DMS 273 (cell line): ENCODE measurements around the gene FTCDNL1.

Experiments used
- DNase-seq: peaks from one replicate; lab custom pipeline; 2025; ENCODE audit not compliant: unreplicated experiment; lab: John Stamatoyannopoulos, UW

The FTCDNL1 gene

DNA sequence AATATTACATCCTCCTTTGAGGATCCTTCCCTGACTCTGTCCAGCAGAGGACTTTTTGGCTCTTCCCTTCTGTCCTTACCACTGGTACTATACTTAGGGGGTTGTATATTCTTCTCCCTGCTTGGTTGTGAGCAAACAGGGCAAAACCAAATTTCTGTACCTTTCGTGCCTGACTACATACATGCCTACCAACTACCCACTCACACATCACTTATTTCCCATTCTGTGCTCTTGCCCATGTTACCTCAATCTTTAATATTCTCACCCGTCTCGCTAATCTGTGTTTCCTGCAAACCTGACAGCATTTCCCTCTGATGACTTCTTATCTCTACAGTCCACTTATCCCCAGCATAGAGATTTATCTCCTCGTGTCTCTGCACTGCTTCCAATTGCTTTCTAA lies 58.6 kb downstream of the FTCDNL1 start:
- DNase-seq: no peak

DNA sequence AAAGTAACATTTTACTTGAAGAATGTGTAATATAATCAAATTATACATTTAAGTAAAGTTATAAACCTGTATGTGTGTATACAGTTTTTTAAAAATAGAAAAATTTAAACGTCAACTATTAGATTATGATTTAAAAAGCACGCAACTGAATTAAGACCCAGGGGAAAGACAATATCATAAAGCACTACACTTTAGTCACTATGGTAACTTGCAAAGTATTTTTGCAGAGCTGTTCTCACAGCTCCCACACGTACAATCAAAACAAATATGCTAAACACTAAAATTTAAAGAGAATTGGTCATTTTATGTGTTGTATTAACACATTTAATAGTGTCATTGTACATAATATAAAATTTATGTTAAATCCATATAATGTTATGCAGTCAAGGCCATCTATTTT lies 59.7 kb downstream of the FTCDNL1 start:
- no peak for DNase-seq

DNA sequence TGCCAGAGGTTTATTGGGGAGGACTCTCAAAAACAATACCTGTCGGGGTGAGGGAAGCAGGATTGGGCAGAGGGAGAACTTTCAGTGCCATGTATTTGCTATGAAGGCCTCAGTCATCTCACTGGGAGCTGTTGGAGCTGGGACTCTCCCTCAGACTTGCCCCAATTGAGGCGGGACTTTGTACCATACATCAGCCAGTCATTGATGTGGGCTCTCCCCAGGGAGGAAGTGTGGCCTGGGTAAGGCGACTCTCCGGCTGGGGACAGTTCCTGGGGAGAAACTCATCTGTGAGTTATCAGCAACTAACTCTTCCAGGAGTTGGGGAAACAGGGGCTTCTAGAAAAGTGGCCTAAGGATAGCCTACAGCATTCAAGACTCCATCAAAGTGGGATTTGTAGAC lies 66.5 kb downstream of the FTCDNL1 start:
- DNase-seq: no peak

DNA sequence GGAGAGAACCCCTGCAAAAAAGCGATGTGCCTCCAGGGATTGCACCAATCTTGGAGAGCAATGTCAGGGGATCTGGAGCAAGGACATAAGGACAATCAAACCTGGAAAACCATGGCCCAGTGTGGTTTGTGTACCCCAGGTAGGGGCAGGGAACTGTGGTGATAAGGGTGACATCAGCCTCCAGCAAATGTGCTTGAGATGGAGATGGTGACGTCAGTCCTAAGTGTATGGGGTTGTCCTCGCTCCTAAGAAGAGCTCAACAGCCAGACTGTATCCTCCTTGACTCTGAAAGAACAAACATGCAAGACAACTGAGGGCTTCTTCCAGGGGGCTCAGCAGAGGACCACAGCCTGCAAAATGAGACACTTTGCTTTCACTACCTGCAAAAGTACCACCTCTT lies 71.4 kb downstream of the FTCDNL1 start:
- no peak for DNase-seq

DNA sequence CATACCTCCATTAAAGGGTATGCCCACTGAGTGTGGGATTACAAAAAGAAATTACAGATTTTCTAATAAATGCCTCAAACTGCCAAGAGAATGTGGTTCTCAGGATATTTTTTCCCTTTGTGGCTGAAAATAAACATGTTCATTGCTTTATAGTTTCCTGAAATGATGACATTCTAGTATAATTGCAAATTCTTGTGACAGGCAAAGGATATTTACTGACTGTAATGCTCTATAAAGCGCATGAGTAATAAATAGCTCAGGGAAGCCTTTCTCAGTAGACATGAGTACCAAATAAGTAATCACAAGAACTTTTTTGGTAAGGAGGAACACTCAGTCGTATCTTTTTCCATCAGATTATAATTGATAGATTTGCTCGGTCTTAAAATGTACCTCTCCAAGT lies 72.3 kb downstream of the FTCDNL1 start:
- DNase-seq: no peak

DNA sequence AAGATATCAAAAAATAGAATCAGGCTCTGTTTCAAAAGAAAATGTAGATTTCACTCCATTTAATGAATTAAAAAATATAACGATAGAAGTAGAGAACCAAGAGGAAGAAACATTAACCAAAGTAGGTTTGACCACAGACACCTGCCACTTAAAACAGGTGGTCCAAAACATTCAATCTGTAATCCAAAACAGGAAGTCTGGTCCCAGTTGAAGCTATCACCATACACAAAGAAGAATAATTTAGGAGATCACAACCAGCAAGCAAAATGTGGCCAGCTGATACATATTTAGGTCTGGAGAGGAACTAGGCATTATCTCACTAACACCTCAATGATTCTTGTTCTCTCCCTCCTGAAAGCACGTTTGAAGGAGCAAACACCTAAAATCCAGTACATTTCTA lies 73.1 kb downstream of the FTCDNL1 start:
- DNase-seq: no peak

DNA sequence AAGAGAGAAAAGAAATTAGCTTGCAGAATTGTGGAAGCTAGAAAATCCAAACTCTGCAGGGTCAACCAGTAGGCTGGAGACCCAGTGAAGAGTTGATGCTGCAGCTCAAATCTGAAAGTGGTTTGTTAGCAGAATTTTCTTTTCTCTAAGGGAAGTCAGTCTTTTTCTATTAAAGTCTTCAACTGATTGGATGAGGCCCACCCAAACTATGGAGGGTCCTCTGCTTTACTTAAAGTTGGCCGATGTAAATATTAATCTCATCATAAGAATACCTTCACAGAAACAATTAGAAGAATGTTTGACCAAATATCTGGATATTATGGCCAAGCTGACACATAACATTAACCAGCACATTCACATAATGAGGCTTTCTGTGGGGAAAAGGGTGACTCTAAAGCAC lies 73.7 kb downstream of the FTCDNL1 start:
- no peak for DNase-seq

DNA sequence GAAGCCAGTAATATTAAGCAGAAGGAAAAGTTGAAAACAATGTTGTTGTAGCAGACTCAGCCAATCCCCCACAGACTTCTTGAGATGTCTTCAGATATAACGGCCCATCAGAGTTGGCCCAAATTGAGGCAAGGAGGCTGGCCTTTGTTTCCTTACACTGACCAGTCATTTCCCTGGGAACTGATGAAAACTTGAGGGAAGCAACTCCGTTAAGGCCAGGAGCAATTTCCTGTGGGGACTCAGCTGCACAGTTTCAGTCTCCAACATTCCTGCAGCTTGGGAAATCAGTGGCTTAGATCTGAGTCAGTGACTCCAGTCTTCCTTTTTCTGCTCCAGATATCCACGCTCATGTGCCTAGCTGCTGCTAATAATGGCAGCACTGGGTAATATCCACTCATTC lies 75.7 kb downstream of the FTCDNL1 start:
- no peak for DNase-seq

DNA sequence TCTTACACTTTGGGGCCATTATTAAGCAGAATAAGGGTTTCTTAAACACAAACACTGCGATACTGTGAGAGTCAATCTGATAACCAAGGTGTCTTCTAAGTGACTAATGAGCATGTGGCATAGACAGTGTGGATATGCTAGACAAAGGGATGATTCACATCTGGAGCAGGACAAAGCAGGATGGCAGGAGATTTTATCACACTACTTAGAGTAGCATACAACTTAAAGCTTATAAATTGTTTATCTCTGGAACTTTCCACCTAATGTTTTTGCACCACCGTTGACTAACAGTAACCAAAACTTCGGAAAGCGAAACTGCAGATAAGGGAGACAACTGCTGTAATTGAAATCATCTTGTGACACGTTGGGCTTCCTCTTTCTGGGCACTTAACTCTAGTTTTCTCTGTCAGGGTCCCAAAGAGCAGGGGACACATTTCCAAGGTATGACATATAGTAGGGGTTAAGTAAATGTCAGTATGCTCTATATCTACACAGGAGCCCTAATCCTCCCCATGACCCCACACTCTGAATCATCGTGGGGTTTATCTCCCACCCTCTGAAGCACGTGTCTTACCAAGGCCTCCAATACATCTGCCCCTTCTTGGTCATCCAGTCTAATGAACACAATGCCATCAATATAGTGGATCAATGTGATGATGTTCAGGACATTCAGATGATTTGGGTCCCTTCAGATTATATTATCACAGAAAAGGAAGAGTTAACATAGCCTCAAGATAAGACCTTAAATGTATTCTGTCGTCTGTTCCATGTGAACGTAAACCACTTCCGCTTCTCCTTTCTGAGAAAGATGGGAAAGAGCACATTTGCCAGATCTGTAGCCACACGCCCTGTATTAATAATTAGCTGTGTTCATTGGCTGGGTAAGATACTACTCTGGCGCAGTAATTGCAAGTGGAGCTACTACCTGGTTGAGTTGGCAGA lies 78.7 kb downstream of the FTCDNL1 start:
- no peak for DNase-seq

DNA sequence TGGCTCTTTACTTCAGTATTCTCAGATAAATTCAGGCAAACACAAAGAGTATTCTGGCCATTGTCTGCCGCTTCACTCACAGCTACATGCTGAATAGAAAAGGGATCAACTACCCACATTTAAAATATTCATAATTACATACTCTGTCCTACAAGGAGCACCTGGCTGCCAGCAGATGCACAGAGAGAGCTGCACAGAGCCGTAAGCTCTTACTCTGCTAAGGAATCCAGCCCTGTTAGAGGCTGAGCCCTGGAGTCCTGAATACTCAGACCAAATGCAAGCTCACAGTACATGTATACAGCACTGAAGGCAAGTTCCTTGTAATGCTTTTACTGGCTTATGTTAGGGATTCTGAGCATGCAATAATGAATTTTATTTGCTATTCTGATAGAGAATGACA lies 80.3 kb downstream of the FTCDNL1 start:
- no peak for DNase-seq

DNA sequence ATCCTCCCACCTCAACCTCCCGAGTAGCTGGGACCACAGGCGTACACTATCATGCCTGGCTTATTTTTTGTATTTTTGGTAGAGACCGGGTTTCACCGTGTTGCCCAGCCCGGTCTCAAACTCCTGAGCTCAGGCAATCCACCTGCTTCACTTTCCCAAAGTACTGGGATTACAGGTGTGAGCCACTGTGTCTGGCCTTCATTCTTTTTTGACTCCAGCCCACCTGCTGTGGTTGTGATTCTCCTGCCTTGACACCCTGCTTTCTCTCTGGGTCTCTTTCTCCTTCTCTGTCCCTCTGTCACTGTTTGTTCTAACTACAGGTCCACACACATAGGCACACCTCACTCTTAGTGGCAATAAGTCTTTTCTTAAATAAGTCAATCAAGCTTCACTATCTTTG lies 85.3 kb downstream of the FTCDNL1 start:
- DNase-seq: no peak

DNA sequence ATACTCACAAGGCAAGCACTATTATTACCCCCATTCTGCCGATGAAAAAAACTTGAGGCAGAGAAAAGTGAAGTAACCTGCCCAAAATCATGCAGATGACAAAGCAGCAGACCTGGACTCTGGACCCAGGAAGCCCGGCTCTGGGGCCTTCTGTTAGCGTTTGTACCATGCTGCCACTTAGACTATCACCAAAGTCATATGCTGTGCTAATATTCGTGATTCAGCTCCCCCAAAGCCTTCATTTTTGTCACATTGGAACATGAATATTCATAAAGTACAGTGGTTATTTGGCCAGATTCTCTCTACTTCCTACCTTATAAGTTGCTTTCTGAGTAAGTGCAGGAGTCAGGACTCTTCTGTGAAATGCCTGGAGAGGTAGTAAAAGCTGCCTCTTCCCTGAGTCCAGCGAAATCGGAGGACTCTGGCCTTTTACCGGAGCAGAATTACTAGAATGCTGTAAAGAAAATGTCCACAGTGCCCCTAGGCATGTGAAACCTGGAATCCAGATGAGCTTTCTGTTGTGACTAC lies 86.7 kb downstream of the FTCDNL1 start:
- DNase-seq: no peak

DNA sequence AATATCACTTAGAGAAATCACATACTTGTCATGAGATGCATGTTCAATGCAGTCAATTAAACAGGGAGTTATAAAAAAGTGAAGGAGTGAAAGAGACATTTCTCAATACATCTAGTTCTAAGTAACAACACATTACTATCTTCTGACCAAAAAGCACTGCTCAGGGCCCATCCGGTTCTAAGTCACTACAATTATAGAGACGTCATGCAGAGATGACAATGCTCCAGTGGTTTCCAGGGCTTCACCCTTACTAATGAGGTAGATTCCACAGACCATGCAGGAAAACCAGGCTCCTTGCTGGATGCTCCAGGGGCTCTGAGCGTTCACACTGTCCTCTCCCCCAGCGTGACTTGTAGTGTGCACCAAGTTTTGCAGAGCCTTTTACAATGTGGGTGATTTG lies 88.0 kb downstream of the FTCDNL1 start:
- DNase-seq: no peak

DNA sequence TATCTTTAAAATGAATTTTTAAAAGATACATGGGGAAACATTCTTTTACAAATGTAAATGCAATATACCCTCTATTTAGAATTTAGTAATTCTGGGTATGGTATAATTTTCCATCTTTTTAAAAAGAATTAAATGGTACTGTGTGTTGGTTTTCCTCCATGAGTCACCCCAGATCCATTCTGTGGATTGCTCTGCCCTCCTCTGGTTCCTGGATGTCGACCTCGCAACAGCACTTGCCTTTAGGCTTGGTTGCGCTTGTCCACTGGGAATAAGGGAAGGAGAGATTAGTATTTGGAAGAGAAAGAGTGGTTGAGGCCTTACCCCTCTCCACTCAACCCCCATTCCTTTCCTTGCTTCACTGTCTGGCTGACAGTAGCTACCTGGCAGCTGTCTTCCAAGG lies 90.4 kb downstream of the FTCDNL1 start:
- DNase-seq: peak; percentile 19

DNA sequence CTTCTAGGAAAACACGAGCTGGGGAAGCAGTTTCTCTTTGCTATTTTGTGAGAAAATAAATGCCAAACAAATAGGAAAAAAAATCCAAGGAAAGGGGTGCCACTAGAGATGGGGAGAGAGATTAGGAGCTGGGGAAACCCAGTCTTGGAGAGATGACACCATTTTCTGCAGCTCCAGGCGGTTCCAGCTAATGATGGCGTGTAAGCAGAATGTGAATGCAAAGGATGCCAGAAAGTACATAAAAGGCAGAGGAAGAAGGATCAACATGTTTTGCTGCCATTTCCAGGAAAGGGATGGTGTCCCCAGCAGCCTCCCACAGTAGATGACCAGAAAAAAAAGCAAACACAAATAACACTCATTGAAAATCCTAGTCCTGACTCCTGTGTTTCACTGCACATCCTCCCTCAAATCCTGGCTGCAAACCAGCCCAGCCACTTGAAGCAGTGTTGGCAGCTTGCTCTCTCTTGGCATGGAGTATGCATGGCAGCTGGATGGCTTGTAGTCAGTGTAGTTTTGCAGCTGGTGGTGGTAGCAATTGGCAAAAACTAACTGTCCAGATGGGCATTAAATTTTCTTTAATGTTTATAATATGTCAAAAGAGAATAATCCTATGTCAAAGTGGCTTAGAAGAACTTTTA lies 93.6 kb downstream of the FTCDNL1 start:
- DNase-seq: peak; percentile 98

DNA sequence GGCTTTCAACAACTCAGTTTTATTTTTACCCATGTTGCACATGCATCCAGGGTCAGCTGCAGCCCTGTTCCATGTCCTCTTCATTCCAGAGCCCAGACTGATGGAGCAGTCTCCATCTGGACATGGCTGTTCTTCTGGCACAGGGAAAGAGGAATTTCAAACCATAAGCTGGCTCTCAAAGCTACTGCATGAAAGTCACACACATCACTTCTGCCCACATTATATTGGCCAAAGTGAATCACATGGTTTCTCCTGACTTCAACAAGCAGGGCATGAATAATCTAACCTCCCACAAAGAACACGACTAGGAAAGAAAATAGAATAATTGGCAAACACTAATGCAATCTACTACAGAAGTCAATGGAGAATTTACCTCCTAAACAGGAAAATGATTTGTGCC lies 94.2 kb downstream of the FTCDNL1 start:
- DNase-seq: peak; percentile 68

DNA sequence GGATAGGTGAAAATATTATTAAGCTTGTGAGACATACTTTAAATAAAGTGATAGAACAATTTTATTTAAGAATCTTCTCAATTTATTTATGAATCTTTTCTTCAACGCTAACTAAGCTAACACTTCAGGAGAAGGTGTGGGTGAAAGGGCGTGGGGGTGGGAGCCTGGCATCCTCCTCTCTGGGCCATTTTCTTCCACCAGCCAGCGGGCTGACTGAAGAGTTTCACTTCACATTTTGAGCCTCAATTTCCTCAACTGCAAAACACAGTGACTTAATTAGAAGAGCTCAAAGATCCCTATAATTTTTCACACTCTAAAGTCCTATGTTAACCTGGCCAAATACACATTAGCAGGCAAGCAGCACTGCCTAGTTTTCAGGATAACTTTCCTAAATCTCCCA lies 94.8 kb downstream of the FTCDNL1 start:
- no peak for DNase-seq

DNA sequence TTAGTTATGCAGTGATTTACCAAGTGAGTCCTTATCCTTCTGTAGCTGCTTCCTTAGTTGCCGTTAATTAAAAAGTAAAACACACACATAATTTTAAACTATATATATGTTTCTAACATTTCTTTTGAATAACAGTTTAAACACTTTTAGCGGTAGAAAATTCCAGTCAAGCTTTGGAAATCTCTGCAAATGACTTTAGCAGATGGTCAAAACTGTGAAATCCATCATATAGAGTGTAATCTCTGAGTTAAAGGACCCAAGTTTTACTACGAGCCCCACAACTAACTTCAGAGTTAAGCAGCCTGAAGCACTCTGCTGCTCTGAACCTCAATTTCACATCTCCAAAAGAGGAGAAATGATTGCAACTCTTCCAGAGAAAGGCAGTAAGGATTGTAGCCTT lies 96.2 kb downstream of the FTCDNL1 start:
- no peak for DNase-seq

DNA sequence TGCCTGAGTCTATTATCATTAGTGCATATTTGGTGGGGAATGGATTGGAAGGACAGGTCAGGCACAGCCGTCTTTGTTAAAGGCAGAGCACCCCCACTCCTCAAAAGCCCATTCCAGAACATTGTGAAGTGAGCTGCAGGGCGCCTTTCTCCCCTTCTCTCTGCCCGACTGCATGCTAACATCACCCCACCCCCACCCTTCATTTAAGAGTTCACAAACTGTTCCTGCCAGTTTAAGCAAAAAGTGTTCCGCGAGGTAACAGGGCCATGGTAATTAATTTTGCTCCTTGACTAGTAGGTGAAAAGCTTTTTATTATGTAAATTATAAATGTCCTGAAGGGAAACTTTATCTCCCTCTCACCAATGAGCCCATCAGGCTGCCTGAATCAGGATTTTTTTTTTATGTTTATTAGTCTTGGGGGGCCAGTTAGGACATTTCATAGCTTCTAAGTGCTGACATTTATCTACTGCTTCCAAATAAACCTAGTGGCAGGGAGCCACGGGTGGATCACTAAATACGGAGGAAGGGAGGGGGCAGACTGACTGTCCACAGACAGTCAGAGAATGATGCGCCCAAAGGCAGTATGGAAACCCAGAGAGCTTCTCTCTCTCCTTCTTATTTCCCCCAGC lies 99.4 kb downstream of the FTCDNL1 start:
- no peak for DNase-seq

DNA sequence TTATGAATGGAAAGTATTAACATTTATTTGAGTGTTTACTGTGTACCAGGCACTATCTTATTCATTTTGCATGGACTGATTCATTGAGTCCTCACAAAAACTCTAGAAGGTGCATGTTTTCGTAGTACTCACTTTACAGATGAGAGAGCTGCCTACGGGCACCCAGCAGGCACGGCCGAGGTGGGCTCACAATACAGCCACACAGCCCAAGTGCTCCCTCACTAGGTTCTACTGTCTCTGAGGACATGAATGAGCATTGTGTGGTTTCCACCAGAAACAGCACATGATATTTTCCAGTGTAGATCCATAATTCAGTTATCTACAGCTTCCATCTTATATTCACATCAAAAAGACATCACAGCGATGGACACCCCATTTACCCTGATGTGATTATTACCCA lies 101.4 kb downstream of the FTCDNL1 start:
- no peak for DNase-seq

DNA sequence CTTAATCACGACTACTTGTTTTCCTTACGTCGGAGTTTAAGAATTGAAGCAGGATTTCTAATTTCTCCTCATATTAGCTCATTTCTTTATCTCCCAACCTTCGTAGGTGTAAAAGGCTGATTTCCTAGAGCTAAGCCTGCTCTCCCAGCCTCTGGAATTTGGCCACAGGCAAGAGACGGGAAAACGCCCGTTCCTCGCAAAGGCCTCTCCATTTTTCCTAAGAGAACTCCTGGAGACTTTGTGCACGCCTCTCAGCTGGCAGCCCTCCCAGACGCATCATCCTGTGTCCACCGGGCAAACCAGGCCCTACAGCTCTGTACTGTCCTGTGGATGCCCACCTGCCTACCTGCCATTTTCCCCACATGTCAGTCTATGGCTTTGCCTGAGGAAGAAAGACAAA lies 106.3 kb downstream of the FTCDNL1 start:
- no peak for DNase-seq

DNA sequence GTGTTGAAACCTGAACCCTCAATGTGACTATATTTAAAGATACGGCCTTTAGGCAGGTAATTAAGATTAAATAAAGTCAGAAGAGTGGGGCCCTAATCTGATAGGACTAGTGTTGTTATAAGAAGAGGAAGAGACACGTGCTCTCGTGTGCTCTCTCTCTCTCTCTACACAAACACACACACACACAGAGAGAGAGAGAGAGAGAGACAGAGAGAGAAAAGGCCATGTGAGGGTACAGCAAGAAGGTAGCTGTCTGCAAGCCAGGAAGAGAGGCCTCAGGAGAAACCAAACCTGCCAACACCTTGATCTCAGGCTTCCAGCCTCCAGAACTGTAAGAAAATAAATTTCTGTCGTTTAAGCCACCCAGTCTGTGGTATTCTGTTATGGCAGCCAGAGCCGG lies 106.7 kb downstream of the FTCDNL1 start:
- no peak for DNase-seq
